Measurements from ENCODE around the gene BOD1L1.
"Not testable (repeated sequence)": the region's sequence is repeated elsewhere in the genome, so short reads cannot be mapped to it uniquely, and the experiment has no call there.

Gene BOD1L1

DNA sequence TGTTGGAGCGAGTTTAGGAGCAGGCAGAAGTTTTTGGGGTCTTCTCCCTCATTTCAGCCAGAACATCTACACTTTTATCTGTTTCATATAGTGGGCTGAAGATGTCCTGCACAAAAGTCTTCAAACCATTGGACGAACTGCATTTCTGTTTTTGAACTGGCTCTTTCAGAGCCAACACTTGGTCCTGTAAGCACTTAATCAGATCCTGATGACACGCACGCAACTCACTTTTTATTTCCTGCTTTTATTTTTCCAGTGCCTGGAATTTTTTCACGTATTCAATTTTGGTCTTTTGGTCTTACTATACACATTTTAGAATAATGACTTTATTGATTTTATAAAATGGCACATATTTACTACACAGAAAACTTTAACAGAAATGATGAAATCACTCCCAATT lies 43.0 kb downstream of the BOD1L1 start:
- Histone ChIP-seq H3K4me1 (ENCODE audit: control insufficient read depth, low read depth, low read length) (no peaks in the 10 kb centered on the region), H3K27me3 (ENCODE audit: control insufficient read depth, insufficient read depth, low read length) (no peaks in the 10 kb centered on the region), H3K9ac (ENCODE audit: low read length) (no peak overlapping the region), H3K27ac (ENCODE audit: low read length) (no peak overlapping the region), H3K36me3 (ENCODE audit: control insufficient read depth, low read depth, low read length) (peaks cover 50% of the 10 kb centered on the region), H3K4me3 (ENCODE audit: low read length) (no peak overlapping the region), H3K9me3 (ENCODE audit: control insufficient read depth, low read depth, low read length) (no peaks in the 10 kb centered on the region)

- Histone ChIP-seq H3K36me3 (ENCODE audit: control insufficient read depth, low read depth, low read length) (peaks cover 68% of the 10 kb centered on the region), H3K4me3 (ENCODE audit: low read length) (no peak overlapping the region), H3K9ac (ENCODE audit: low read length) (no peak overlapping the region)
These were observed 47.5 kb downstream of the BOD1L1 start for GRCh38 chr4:13580036-13580435.

DNA sequence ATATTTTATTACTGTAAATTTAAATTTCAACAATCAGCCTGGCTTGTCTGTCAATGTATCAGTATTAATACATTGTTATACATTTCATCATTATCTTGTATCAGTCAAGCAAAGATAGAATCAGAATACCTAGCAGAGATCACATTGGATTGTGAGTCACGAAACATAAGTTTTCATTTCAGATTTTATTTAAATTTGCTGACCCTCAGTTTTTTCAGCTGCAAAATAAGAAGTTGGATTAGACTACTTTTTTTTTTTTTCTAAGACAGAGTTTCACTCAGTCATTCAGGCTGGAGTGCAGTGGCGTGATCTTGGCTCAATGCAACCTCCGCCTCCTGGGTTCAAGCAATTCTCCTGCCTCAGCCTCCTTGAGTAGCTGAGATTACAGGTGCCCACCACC lies 49.9 kb downstream of the BOD1L1 start:
- peaks cover 73% of the 10 kb centered on the region for H3K36me3 ChIP-seq (ENCODE audit: control insufficient read depth, low read depth, low read length)
- H3K4me1 ChIP-seq (ENCODE audit: control insufficient read depth, low read depth, low read length) = no peaks in the 10 kb centered on the region
- no peak overlapping the region for H3K27ac ChIP-seq (ENCODE audit: low read length)
- no peak overlapping the region for H3K9ac ChIP-seq (ENCODE audit: low read length)
- H3K4me3 ChIP-seq (ENCODE audit: low read length) = no peak overlapping the region
- no peaks in the 10 kb centered on the region for H3K27me3 ChIP-seq (ENCODE audit: control insufficient read depth, insufficient read depth, low read length)
- no peaks in the 10 kb centered on the region for H3K9me3 ChIP-seq (ENCODE audit: control insufficient read depth, low read depth, low read length)

More at GRCh38 chr4:13580036-13580435, 47.5 kb downstream of the BOD1L1 start:
- no peaks in the 10 kb centered on the region for H3K9me3 ChIP-seq (ENCODE audit: control insufficient read depth, low read depth, low read length)
- H3K27me3 ChIP-seq (ENCODE audit: control insufficient read depth, insufficient read depth, low read length) = no peaks in the 10 kb centered on the region
- H3K4me1 ChIP-seq (ENCODE audit: control insufficient read depth, low read depth, low read length) = no peaks in the 10 kb centered on the region
- H3K27ac ChIP-seq (ENCODE audit: low read length) = no peak overlapping the region

- H3K9ac ChIP-seq (ENCODE audit: low read length) = no peak overlapping the region
- peaks cover 49% of the 10 kb centered on the region for H3K36me3 ChIP-seq (ENCODE audit: control insufficient read depth, low read depth, low read length)
- no peak overlapping the region for H3K27ac ChIP-seq (ENCODE audit: low read length)
- no peaks in the 10 kb centered on the region for H3K4me1 ChIP-seq (ENCODE audit: control insufficient read depth, low read depth, low read length)
- H3K27me3 ChIP-seq (ENCODE audit: control insufficient read depth, insufficient read depth, low read length) = no peaks in the 10 kb centered on the region
- H3K9me3 ChIP-seq (ENCODE audit: control insufficient read depth, low read depth, low read length) = no peaks in the 10 kb centered on the region
- H3K4me3 ChIP-seq (ENCODE audit: low read length) = no peak overlapping the region
These were observed 56.6 kb downstream of the BOD1L1 start for GRCh38 chr4:13570916-13571315.

- Histone ChIP-seq H3K4me1 (ENCODE audit: control insufficient read depth, low read depth, low read length) (no peaks in the 10 kb centered on the region), H3K27ac (ENCODE audit: low read length) (no peak overlapping the region), H3K36me3 (ENCODE audit: control insufficient read depth, low read depth, low read length) (peaks cover 32% of the 10 kb centered on the region), H3K27me3 (ENCODE audit: control insufficient read depth, insufficient read depth, low read length) (no peaks in the 10 kb centered on the region), H3K9ac (ENCODE audit: low read length) (no peak overlapping the region), H3K9me3 (ENCODE audit: control insufficient read depth, low read depth, low read length) (no peaks in the 10 kb centered on the region), H3K4me3 (ENCODE audit: low read length) (no peak overlapping the region)
These were observed 60.4 kb downstream of the BOD1L1 start for GRCh38 chr4:13567125-13567524.

GRCh38 chr4:13562876-13563275 lies 64.6 kb downstream of the BOD1L1 start:
- no peaks in the 10 kb centered on the region for H3K27me3 ChIP-seq (ENCODE audit: control insufficient read depth, insufficient read depth, low read length)
- no peak overlapping the region for H3K4me3 ChIP-seq (ENCODE audit: low read length)
- no peaks in the 10 kb centered on the region for H3K4me1 ChIP-seq (ENCODE audit: control insufficient read depth, low read depth, low read length)
- H3K27ac ChIP-seq (ENCODE audit: low read length) = no peak overlapping the region
- no peak overlapping the region for H3K9ac ChIP-seq (ENCODE audit: low read length)
- no peaks in the 10 kb centered on the region for H3K9me3 ChIP-seq (ENCODE audit: control insufficient read depth, low read depth, low read length)
- H3K36me3 ChIP-seq (ENCODE audit: control insufficient read depth, low read depth, low read length) = no peaks in the 10 kb centered on the region

DNA sequence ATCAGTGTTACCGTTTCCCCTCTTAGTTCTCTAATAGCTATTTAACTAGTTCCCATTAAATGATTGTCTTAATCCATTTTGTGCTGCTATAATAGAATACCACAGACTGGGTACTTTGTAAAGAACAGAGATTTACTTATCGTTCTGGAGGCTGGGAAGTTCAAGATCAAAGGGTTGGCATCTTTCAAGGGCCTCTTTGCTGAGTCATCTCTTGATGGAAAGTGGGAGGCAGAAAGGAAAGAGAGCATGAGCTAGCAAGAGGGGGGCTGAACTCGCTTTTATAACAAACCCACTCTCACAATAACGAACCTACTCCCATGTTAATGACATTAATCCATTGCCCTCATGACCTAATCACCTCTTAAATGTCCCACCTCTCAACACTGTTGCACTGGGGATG lies 65.9 kb downstream of the BOD1L1 start:
- Histone ChIP-seq H3K9me3 (ENCODE audit: control insufficient read depth, low read depth, low read length) (no peaks in the 10 kb centered on the region), H3K36me3 (ENCODE audit: control insufficient read depth, low read depth, low read length) (no peaks in the 10 kb centered on the region), H3K27me3 (ENCODE audit: control insufficient read depth, insufficient read depth, low read length) (no peaks in the 10 kb centered on the region), H3K4me1 (ENCODE audit: control insufficient read depth, low read depth, low read length) (no peaks in the 10 kb centered on the region), H3K9ac (ENCODE audit: low read length) (no peak overlapping the region), H3K4me3 (ENCODE audit: low read length) (no peak overlapping the region), H3K27ac (ENCODE audit: low read length) (no peak overlapping the region)

- not testable (repeated sequence) for H3K27ac ChIP-seq (ENCODE audit: low read length); H3K4me3 ChIP-seq (ENCODE audit: low read length); H3K9me3 ChIP-seq (ENCODE audit: control insufficient read depth, low read depth, low read length); H3K4me1 ChIP-seq (ENCODE audit: control insufficient read depth, low read depth, low read length); H3K36me3 ChIP-seq (ENCODE audit: control insufficient read depth, low read depth, low read length); H3K9ac ChIP-seq (ENCODE audit: low read length); H3K27me3 ChIP-seq (ENCODE audit: control insufficient read depth, insufficient read depth, low read length)
These were observed 67.4 kb downstream of the BOD1L1 start for GRCh38 chr4:13560111-13560510.

DNA sequence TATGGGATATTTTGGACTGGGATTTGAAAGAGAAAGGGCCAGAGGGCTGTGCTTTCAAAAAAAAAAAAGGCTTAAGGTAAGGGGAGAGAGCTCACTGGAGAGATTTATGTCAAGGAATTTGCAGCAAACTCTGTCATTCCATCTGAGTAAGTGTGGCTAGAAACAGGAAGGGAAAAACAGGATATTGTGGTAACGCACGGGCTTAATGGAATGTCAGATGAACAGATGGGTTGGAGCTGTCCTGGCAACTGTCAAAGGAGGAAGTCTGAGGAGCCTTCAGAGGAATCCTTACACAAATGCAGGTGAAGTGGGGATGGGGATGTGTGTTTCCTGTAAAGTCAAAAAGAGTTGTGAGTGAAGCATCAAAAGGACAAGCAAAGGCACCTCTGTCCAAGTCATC lies 68.1 kb downstream of the BOD1L1 start:
- no peak overlapping the region for H3K4me3 ChIP-seq (ENCODE audit: low read length)
- H3K9me3 ChIP-seq (ENCODE audit: control insufficient read depth, low read depth, low read length) = no peaks in the 10 kb centered on the region
- H3K9ac ChIP-seq (ENCODE audit: low read length) = no peak overlapping the region
- no peaks in the 10 kb centered on the region for H3K27me3 ChIP-seq (ENCODE audit: control insufficient read depth, insufficient read depth, low read length)
- no peaks in the 10 kb centered on the region for H3K36me3 ChIP-seq (ENCODE audit: control insufficient read depth, low read depth, low read length)
- H3K27ac ChIP-seq (ENCODE audit: low read length) = no peak overlapping the region
- H3K4me1 ChIP-seq (ENCODE audit: control insufficient read depth, low read depth, low read length) = no peaks in the 10 kb centered on the region

DNA sequence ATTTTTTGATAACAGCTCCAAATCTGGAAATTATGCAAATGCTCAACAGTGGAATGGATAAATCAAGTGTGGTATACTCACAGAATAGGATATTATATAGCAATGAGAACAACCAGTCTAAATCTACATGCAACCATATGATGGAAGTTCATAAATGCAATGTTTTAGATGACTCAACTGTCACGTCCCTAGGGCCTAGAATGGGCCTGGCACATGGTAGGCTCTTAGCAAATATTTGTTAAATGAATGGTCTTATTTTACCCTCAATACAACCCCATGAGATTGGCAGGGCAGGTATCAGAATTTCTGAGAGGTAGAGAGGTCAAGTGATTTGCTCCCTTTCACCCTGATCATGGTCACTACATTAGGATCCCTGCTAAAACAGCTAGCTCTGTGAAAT lies 68.6 kb downstream of the BOD1L1 start:
- no peaks in the 10 kb centered on the region for H3K27me3 ChIP-seq (ENCODE audit: control insufficient read depth, insufficient read depth, low read length)
- H3K4me3 ChIP-seq (ENCODE audit: low read length) = no peak overlapping the region
- no peaks in the 10 kb centered on the region for H3K9me3 ChIP-seq (ENCODE audit: control insufficient read depth, low read depth, low read length)
- H3K9ac ChIP-seq (ENCODE audit: low read length) = no peak overlapping the region
- H3K4me1 ChIP-seq (ENCODE audit: control insufficient read depth, low read depth, low read length) = no peaks in the 10 kb centered on the region
- H3K27ac ChIP-seq (ENCODE audit: low read length) = no peak overlapping the region
- H3K36me3 ChIP-seq (ENCODE audit: control insufficient read depth, low read depth, low read length) = no peaks in the 10 kb centered on the region

- no peak overlapping the region for H3K4me3 ChIP-seq (ENCODE audit: low read length)
- H3K9me3 ChIP-seq (ENCODE audit: control insufficient read depth, low read depth, low read length) = no peaks in the 10 kb centered on the region
- H3K9ac ChIP-seq (ENCODE audit: low read length) = no peak overlapping the region
- H3K27me3 ChIP-seq (ENCODE audit: control insufficient read depth, insufficient read depth, low read length) = peaks cover 6% of the 10 kb centered on the region
- H3K27ac ChIP-seq (ENCODE audit: low read length) = no peak overlapping the region
- no peaks in the 10 kb centered on the region for H3K36me3 ChIP-seq (ENCODE audit: control insufficient read depth, low read depth, low read length)
- no peaks in the 10 kb centered on the region for H3K4me1 ChIP-seq (ENCODE audit: control insufficient read depth, low read depth, low read length)
These were observed 72.2 kb downstream of the BOD1L1 start for GRCh38 chr4:13555325-13555724.

GRCh38 chr4:13553081-13553480 lies 74.4 kb downstream of the BOD1L1 start:
- H3K9me3 ChIP-seq (ENCODE audit: control insufficient read depth, low read depth, low read length) = no peaks in the 10 kb centered on the region
- H3K27me3 ChIP-seq (ENCODE audit: control insufficient read depth, insufficient read depth, low read length) = peaks cover 28% of the 10 kb centered on the region
- H3K9ac ChIP-seq (ENCODE audit: low read length) = no peak overlapping the region
- H3K36me3 ChIP-seq (ENCODE audit: control insufficient read depth, low read depth, low read length) = no peaks in the 10 kb centered on the region
- H3K4me1 ChIP-seq (ENCODE audit: control insufficient read depth, low read depth, low read length) = no peaks in the 10 kb centered on the region
- no peak overlapping the region for H3K4me3 ChIP-seq (ENCODE audit: low read length)
- no peak overlapping the region for H3K27ac ChIP-seq (ENCODE audit: low read length)
